ENCODE measurements around the gene HLA-DMA. TPM values are rescaled to one million over a fixed set of nuclear protein-coding genes. Genes with fewer than 3 reads are reported as not detected.

The HLA-DMA gene
- total and polyA plus RNA-seq, 5 donors, result 16.2 to 26.6 (median 17.6) TPM

DNA sequence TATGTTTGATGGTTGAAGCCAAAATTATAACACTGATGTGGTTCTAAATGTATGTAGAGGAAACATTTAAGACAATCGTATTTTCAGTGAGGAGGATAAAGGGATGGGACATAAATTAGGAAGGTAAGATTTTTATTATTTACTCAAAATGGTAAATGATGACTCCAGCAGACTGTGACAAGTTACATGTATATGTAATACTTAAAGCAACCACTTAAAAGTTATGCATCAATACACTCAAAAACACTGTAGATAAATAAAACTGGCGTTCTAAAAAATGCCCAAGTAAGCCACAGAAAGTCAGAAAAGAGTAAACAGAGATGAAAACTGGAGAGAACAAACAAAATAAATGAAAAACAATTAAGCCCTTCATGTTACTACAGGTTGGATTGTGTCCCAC, 30.8 kb downstream of the HLA-DMA start:
- Histone ChIP-seq H3K4me3 (ENCODE audit: low read length) (no peak overlapping the region), H3K4me1 (ENCODE audit: control insufficient read depth, insufficient read depth, low read length) (no peaks in the 10 kb centered on the region), H3K27ac (ENCODE audit: low read length) (no peak overlapping the region), H3K27me3 (ENCODE audit: control insufficient read depth, insufficient read depth) (no peaks in the 10 kb centered on the region), H3K9me3 (ENCODE audit: control insufficient read depth, low read length) (no peaks in the 10 kb centered on the region)
- no peak for DNase-seq
- 89% methylated on average over 2 of the region's 2 CpGs for WGBS
- intact Hi-C loops (cut with DNase I), result no loop called here
- no peak for ATAC-seq

DNA sequence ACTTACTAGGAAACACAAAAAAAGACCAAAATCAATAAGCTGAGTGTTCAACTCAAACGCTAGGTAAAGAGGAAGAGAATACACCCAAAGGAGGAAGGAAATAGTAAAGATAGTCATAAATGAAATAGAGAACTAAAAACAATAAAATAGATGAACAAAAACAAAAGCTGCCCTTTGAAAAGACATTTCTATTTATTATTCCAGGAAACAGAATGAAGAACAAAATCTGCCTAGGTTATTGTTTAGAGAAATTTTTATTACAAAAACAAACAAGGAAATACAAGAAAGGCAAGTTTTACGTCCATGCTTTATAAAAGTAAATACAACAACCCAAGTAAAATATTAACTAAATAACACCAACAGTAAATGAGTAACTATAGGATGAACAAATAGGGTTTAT, 32.2 kb downstream of the HLA-DMA start:
- Histone ChIP-seq H3K4me3 (ENCODE audit: low read length) (no peak overlapping the region), H3K27ac (ENCODE audit: low read length) (no peak overlapping the region), H3K9me3 (ENCODE audit: control insufficient read depth, low read length) (no peaks in the 10 kb centered on the region), H3K4me1 (ENCODE audit: control insufficient read depth, insufficient read depth, low read length) (no peaks in the 10 kb centered on the region), H3K27me3 (ENCODE audit: control insufficient read depth, insufficient read depth) (no peaks in the 10 kb centered on the region)
- 58% methylated on average over 2 of the region's 2 CpGs for WGBS
- DNase-seq (no peak), ATAC-seq (no peak)
- intact Hi-C loops (cut with DNase I), result no loop called here

DNA sequence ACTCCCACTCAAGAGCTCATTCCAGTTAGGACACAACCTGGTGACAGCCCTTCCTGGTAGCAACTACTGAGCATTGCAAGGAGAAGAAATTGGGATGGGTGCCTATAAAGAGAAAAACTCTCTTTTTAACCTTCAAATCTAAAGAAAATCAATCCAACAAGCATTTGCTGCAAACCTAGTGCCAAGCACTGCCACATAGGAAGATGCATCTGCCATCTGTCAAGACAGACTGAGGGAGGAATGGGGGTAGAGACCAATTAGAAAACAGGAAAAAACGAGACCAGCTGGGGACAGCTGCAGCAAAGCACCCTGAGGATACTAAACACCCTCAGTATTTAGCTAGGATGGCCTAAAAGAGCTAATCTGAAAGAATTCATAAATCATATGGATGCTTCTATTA, 39.9 kb downstream of the HLA-DMA start:
- H3K27ac ChIP-seq (ENCODE audit: low read length), result no peak overlapping the region
- H3K4me3 ChIP-seq (ENCODE audit: low read length), result no peak overlapping the region
- no peaks in the 10 kb centered on the region for H3K9me3 ChIP-seq (ENCODE audit: control insufficient read depth, low read length)
- intact Hi-C loops (cut with DNase I), result no loop called here
- H3K4me1 ChIP-seq (ENCODE audit: control insufficient read depth, insufficient read depth, low read length), result no peaks in the 10 kb centered on the region
- ATAC-seq (no peak), DNase-seq (no peak)
- 61% methylated on average over 1 of the region's 1 CpG for WGBS
- H3K27me3 ChIP-seq (ENCODE audit: control insufficient read depth, insufficient read depth), result no peaks in the 10 kb centered on the region

DNA sequence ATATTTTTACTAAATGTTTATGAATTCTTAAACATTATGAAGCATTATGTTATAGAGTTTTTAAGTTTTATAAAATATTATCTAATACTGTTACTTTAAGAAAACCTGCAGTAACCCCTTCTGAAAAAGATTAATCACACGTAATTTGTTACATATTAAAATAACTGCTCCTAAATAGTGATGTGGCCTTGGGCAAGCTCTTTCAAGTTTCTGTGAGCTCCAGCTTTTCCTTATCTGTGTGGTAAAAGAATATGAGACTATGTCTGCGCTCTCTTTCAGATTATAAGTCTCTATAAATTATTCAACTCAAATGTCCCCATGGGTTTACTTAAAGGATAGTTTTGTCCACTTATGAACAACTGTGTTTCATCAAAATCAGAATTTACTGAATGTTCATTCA, 44.0 kb downstream of the HLA-DMA start:
- DNase-seq (no peak), ATAC-seq (no peak)
- Histone ChIP-seq H3K27ac (ENCODE audit: low read length) (no peak overlapping the region), H3K9me3 (ENCODE audit: control insufficient read depth, low read length) (no peaks in the 10 kb centered on the region), H3K4me1 (ENCODE audit: control insufficient read depth, insufficient read depth, low read length) (no peaks in the 10 kb centered on the region), H3K27me3 (ENCODE audit: control insufficient read depth, insufficient read depth) (no peaks in the 10 kb centered on the region), H3K4me3 (ENCODE audit: low read length) (no peak overlapping the region)
- WGBS, result 78% methylated on average over 2 of the region's 2 CpGs
- intact Hi-C loops (cut with DNase I), result no loop called here

DNA sequence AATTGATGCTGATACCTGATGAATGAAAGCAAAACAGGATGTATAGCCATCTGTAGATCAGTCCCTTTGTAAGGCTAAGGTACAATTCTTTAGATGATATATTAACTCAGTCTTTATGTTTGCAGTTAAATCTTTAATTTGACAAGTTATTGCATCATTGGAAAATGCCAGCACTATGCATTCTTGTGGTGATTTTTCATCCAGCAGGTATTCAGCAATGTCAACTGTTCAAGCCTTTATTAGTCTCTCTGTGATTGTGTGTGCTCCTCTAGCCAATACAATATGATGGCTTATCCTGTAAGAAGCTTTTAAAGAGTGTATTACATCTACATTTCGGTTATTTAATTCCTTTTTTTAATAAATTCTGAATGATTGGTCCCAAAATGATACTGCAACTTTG, 46.4 kb downstream of the HLA-DMA start:
- no peaks in the 10 kb centered on the region for H3K9me3 ChIP-seq (ENCODE audit: control insufficient read depth, low read length)
- 64% methylated on average over 1 of the region's 1 CpG for WGBS
- intact Hi-C loops (cut with DNase I), result no loop called here
- H3K4me3 ChIP-seq (ENCODE audit: low read length), result no peak overlapping the region
- DNase-seq (no peak), ATAC-seq (no peak)
- H3K4me1 ChIP-seq (ENCODE audit: control insufficient read depth, insufficient read depth, low read length), result no peaks in the 10 kb centered on the region
- no peaks in the 10 kb centered on the region for H3K27me3 ChIP-seq (ENCODE audit: control insufficient read depth, insufficient read depth)
- no peak overlapping the region for H3K27ac ChIP-seq (ENCODE audit: low read length)

DNA sequence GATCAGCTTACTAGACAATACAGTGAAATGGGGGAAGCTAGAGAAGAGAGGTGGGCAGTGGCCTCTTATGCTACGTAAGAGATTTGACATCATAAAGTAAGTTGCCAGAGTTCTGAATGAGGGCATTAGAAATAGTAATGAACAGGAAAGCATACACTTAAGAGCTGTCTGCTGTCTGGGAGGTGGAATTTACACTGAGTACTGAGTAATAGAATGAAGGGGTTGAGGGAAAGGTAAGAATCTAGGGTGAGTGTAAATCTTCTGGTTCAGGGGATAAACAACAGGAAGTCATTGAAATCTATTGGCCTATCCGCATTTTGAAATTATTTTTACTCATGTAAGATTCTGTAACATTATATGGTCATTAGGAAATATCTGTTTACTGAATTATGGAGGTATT, 47.8 kb downstream of the HLA-DMA start:
- no peaks in the 10 kb centered on the region for H3K9me3 ChIP-seq (ENCODE audit: control insufficient read depth, low read length)
- ATAC-seq, result no peak
- H3K27ac ChIP-seq (ENCODE audit: low read length), result no peak overlapping the region
- no peaks in the 10 kb centered on the region for H3K4me1 ChIP-seq (ENCODE audit: control insufficient read depth, insufficient read depth, low read length)
- H3K27me3 ChIP-seq (ENCODE audit: control insufficient read depth, insufficient read depth), result no peaks in the 10 kb centered on the region
- no peak overlapping the region for H3K4me3 ChIP-seq (ENCODE audit: low read length)
- 81% methylated on average over 2 of the region's 2 CpGs for WGBS
- DNase-seq, result no peak
- intact Hi-C loops (cut with DNase I), result no loop called here

DNA sequence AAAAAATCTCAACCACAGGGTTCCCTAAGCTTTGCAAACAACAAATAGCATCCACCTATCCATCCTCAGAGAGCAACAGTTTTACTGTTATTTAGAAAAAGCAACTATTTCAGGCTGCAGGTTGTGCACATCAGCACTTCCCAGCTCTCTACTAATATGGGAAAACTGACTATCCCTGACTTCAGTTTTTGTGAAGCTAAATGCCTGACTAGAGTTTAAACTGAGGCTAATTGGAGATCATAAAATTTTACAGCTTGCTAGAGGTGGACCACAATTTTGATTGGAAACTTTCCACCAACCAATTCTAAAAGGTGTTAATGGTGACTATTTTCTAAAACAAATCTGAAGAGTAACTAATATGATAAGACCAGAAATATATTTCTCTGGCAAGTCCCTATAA, 48.9 kb downstream of the HLA-DMA start:
- ATAC-seq, result no peak
- H3K27ac ChIP-seq (ENCODE audit: low read length), result no peak overlapping the region
- no peaks in the 10 kb centered on the region for H3K4me1 ChIP-seq (ENCODE audit: control insufficient read depth, insufficient read depth, low read length)
- H3K4me3 ChIP-seq (ENCODE audit: low read length), result no peak overlapping the region
- intact Hi-C loops (cut with DNase I), result no loop called here
- DNase-seq, result no peak
- no peaks in the 10 kb centered on the region for H3K27me3 ChIP-seq (ENCODE audit: control insufficient read depth, insufficient read depth)
- H3K9me3 ChIP-seq (ENCODE audit: control insufficient read depth, low read length), result no peaks in the 10 kb centered on the region

Other genes with a start within 250 kb of the HLA-DMA start
- 1 to 10 TPM in 1 of 4 donors, under 1 TPM in 2, not detected in 1; 0.34 to 2.8 (median 0.45) TPM for gene HLA-DQA2, start 211.7 kb downstream of the HLA-DMA start, total RNA-seq
- gene HLA-DQA2, start 211.7 kb downstream of the HLA-DMA start, polyA plus RNA-seq, result not detected
- 1 to 10 TPM in 1 of 4 donors, under 1 TPM in 1, not detected in 2; 0.58 to 2.2 TPM for gene HLA-DQB2, start 189.6 kb downstream of the HLA-DMA start, total RNA-seq
- not detected for gene HLA-DQB2, start 189.6 kb downstream of the HLA-DMA start, polyA plus RNA-seq
- gene HLA-DOB, start 136.1 kb downstream of the HLA-DMA start, total RNA-seq, result under 1 TPM in 2 of 4 donors, not detected in 2; 0.20 to 0.22 TPM
- gene HLA-DOB, start 136.1 kb downstream of the HLA-DMA start, polyA plus RNA-seq, result 0.20 TPM
- 10 to 100 TPM; 17.0 to 23.3 (median 20.4) TPM for gene TAP2, start 114.4 kb downstream of the HLA-DMA start, total RNA-seq
- 11.2 TPM for gene TAP2, start 114.4 kb downstream of the HLA-DMA start, polyA plus RNA-seq
- gene PSMB8, start 109.0 kb downstream of the HLA-DMA start, total RNA-seq, result 10 to 100 TPM; 14.8 to 28.4 (median 18.8) TPM
- 23.0 TPM for gene PSMB8, start 109.0 kb downstream of the HLA-DMA start, polyA plus RNA-seq
- 10 to 100 TPM; 15.7 to 25.0 (median 18.6) TPM for gene TAP1, start 99.4 kb downstream of the HLA-DMA start, total RNA-seq
- gene TAP1, start 99.4 kb downstream of the HLA-DMA start, polyA plus RNA-seq, result 20.1 TPM
- gene PSMB9, start 98.9 kb downstream of the HLA-DMA start, total RNA-seq, result 10 to 100 TPM in 3 of 4 donors, 1 to 10 TPM in 1; 8.2 to 22.7 (median 14.7) TPM
- gene PSMB9, start 98.9 kb downstream of the HLA-DMA start, polyA plus RNA-seq, result 17.1 TPM
- gene HLA-DMB, start 12.1 kb downstream of the HLA-DMA start, total RNA-seq, result 10 to 100 TPM in 3 of 4 donors, 1 to 10 TPM in 1; 8.5 to 15.7 (median 12.4) TPM
- 6.0 TPM for gene HLA-DMB, start 12.1 kb downstream of the HLA-DMA start, polyA plus RNA-seq
- gene BRD2, start 15.5 kb upstream of the HLA-DMA start, total RNA-seq, result 100 to 1,000 TPM in 1 of 4 donors, 10 to 100 TPM in 3; 82.6 to 100 (median 86.9) TPM
- 73.1 TPM for gene BRD2, start 15.5 kb upstream of the HLA-DMA start, polyA plus RNA-seq
- gene HLA-DOA, start 56.5 kb upstream of the HLA-DMA start, total RNA-seq, result 1 to 10 TPM; 1.3 to 2.3 (median 1.8) TPM
- 1.2 TPM for gene HLA-DOA, start 56.5 kb upstream of the HLA-DMA start, polyA plus RNA-seq
- 10 to 100 TPM; 49.5 to 58.6 (median 54.1) TPM for gene HLA-DPA1, start 120.6 kb upstream of the HLA-DMA start, total RNA-seq
- 31.1 TPM for gene HLA-DPA1, start 120.6 kb upstream of the HLA-DMA start, polyA plus RNA-seq
- 10 to 100 TPM; 46.2 to 71.0 (median 57.4) TPM for gene HLA-DPB1, start 122.9 kb upstream of the HLA-DMA start, total RNA-seq
- 35.9 TPM for gene HLA-DPB1, start 122.9 kb upstream of the HLA-DMA start, polyA plus RNA-seq
- 1 to 10 TPM; 1.5 to 4.0 (median 2.3) TPM for gene COL11A2, start 239.4 kb upstream of the HLA-DMA start, total RNA-seq
- 3.7 TPM for gene COL11A2, start 239.4 kb upstream of the HLA-DMA start, polyA plus RNA-seq
- gene RXRB, start 247.6 kb upstream of the HLA-DMA start, total RNA-seq, result 10 to 100 TPM; 32.8 to 44.8 (median 35.0) TPM
- gene RXRB, start 247.6 kb upstream of the HLA-DMA start, polyA plus RNA-seq, result 31.7 TPM
- 100 to 1,000 TPM in 1 of 4 donors, 10 to 100 TPM in 3; 59.0 to 124 (median 81.6) TPM for gene SLC39A7, start 247.8 kb upstream of the HLA-DMA start, total RNA-seq
- gene SLC39A7, start 247.8 kb upstream of the HLA-DMA start, polyA plus RNA-seq, result 78.6 TPM